Measurements from ENCODE around the gene ACE2.

Gene ACE2

DNA sequence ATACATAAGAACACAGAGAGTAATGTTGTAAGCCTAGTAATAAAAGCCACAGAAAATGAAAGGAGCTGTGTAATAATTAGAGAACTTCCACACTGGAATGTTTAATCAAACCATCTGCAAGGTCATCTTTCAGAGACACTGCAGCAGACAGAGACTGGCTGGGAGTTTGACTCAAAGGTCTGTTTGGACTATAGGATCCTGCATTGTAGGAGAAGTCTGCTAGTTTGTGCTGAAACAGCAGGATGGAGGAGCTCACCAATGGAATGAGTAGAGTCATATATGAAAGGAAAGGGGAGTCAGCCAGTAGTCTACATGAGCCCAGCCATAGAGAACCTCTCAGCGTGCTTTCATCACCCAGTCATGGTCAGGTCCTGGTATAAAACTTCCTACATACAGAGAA, 4.5 kb upstream of the ACE2 start:
- H3K4me3 ChIP-seq (ENCODE audit: low read length), result no peak overlapping the region
- no peaks in the 10 kb centered on the region for H3K27me3 ChIP-seq (ENCODE audit: insufficient read depth, low read length)
- H3K9me3 ChIP-seq (ENCODE audit: low read length), result no peaks in the 10 kb centered on the region

DNA sequence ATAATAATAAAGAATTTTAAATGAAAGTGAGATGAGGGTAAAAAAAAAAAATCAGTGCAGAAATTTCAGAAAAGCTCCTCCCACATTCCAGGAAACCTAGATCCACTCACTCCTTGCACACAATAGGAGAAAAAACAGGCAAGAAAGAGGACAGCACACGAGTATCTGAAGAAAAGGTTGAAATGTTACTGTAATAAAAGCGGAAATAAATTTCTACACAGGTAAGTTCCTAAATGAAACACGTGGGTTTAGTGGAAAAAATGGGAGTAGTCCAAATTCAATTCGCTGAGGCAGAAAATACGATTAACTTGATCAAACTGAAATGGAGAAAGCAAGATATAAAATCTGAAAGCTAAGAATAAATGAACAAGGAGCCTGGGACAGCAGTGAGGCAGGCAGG, 2.0 kb upstream of the ACE2 start:
- Histone ChIP-seq H3K9me3 (ENCODE audit: low read length) (no peaks in the 10 kb centered on the region), H2AFZ (ENCODE audit: low read depth, low read length) (no peak overlapping the region), H3K4me1 (ENCODE audit: insufficient read depth, low read length) (no peaks in the 10 kb centered on the region), H3K4me3 (ENCODE audit: low read length) (no peak overlapping the region), H3K27me3 (ENCODE audit: insufficient read depth, low read length) (no peaks in the 10 kb centered on the region), H3K36me3 (ENCODE audit: insufficient read depth, low read length) (no peaks in the 10 kb centered on the region)

More for the DNA sequence above, 4.5 kb upstream of the ACE2 start:
- H3K4me1 ChIP-seq (ENCODE audit: insufficient read depth, low read length), result no peaks in the 10 kb centered on the region
- H2AFZ ChIP-seq (ENCODE audit: low read depth, low read length), result no peak overlapping the region
- no peaks in the 10 kb centered on the region for H3K36me3 ChIP-seq (ENCODE audit: insufficient read depth, low read length)

DNA sequence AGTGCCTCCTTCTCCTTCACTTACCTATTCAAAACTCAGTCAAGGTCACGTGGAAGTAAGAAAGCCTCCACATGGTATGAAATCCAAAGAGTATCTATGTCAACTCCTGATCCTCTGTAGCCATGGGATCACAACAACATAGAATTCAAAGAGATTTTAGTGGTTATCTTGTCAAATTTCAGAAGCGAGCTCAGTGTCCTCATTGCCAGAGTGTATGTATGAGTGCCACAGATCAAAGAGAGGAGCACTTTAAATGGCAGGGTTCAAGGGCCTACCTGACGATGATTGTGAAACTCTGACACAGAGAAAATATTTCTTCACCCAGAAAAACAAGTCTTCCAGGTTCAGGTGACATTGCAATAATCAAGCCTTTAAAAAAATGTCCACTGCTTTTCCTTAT, 1.2 kb upstream of the ACE2 start:
- Histone ChIP-seq H2AFZ (ENCODE audit: low read depth, low read length) (no peak overlapping the region), H3K36me3 (ENCODE audit: insufficient read depth, low read length) (no peaks in the 10 kb centered on the region), H3K4me3 (ENCODE audit: low read length) (no peak overlapping the region), H3K27me3 (ENCODE audit: insufficient read depth, low read length) (no peaks in the 10 kb centered on the region), H3K4me1 (ENCODE audit: insufficient read depth, low read length) (no peaks in the 10 kb centered on the region), H3K9me3 (ENCODE audit: low read length) (no peaks in the 10 kb centered on the region)

DNA sequence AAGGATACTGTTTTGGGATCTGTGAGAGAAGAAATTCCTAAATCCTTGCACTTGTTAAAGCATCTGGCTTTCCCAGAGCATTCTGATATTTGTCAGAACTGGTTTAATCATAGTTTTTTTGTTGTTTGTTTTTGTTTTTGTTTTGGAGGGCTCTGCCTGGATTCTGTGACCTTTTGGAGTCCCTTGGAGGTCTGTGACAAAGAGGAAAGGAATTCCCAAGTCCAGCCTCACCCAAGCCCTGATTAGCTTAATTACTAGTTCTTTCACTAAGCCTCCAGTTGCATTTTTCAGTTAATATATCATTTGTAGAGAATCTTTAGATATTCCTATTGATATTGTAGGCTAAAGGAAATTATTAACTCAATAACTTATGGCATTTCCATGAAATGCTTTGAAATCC, 711 bp downstream of the ACE2 start:
- H3K4me1 ChIP-seq (ENCODE audit: insufficient read depth, low read length), result no peaks in the 10 kb centered on the region
- no peaks in the 10 kb centered on the region for H3K9me3 ChIP-seq (ENCODE audit: low read length)
- no peaks in the 10 kb centered on the region for H3K36me3 ChIP-seq (ENCODE audit: insufficient read depth, low read length)
- H3K27me3 ChIP-seq (ENCODE audit: insufficient read depth, low read length), result no peaks in the 10 kb centered on the region
- no peak overlapping the region for H2AFZ ChIP-seq (ENCODE audit: low read depth, low read length)
- no peak overlapping the region for H3K4me3 ChIP-seq (ENCODE audit: low read length)

DNA sequence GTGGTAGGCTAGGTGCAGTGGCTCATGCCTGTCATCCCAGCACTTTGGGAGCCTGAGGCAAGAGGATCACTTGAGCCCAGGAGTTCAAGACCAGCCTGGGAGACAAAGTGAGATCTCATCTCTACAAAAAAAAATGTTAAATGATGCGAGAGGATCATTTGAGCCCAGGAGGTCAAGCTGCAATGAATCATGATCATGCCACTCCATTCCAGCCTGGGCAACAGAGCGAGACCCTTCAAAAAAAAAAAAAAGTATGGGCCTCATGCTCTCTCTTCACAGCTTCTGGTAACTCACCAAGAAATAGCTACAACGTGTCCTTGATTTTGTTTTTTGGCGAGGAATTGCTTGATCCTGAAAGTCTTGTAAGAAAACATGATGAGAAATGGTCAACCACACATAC, 1.3 kb downstream of the ACE2 start:
- H3K4me3 ChIP-seq (ENCODE audit: low read length), result no peak overlapping the region
- H3K9me3 ChIP-seq (ENCODE audit: low read length), result no peaks in the 10 kb centered on the region
- H3K27me3 ChIP-seq (ENCODE audit: insufficient read depth, low read length), result no peaks in the 10 kb centered on the region
- H3K4me1 ChIP-seq (ENCODE audit: insufficient read depth, low read length), result no peaks in the 10 kb centered on the region
- H3K36me3 ChIP-seq (ENCODE audit: insufficient read depth, low read length), result no peaks in the 10 kb centered on the region
- H2AFZ ChIP-seq (ENCODE audit: low read depth, low read length), result no peak overlapping the region

DNA sequence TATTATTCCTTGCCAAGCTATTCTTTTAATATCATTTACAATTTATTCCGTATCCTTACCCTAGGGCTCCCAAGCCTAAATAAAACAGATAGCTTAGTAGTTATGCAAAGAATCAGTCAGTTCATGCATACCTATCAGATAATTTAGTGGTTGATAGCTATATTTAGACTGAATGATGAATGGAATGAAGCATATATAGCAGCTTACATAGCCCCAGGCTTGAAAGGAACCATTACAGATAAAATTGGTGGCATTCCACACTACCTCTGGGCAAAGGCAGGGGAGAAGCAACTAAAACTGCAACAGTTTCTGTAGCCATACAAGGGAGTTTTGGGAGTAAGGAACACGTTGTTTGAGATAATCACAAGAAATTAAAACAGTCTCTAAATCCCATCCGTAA, 2.7 kb downstream of the ACE2 start:
- H3K9me3 ChIP-seq (ENCODE audit: low read length), result no peaks in the 10 kb centered on the region
- no peak overlapping the region for H2AFZ ChIP-seq (ENCODE audit: low read depth, low read length)
- no peaks in the 10 kb centered on the region for H3K27me3 ChIP-seq (ENCODE audit: insufficient read depth, low read length)
- H3K4me3 ChIP-seq (ENCODE audit: low read length), result no peak overlapping the region
- no peaks in the 10 kb centered on the region for H3K36me3 ChIP-seq (ENCODE audit: insufficient read depth, low read length)
- no peaks in the 10 kb centered on the region for H3K4me1 ChIP-seq (ENCODE audit: insufficient read depth, low read length)

DNA sequence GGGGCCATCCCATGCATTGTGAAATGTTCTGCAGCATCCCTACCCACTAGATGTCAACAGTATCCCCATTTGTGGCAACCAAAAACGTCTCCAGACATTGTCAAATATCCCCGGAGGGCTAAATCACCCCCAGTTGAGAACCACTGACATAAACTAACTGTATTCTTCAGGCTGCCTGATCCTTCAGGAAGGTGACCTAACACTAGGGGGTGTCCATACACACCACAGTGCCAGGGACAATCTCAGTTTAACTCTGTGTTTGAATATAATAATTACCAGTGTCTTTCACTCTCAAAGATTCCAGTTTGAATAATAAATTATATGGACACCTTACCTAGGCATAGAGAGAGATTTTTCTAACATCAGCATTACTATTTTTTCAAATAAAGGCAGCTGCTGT, 6.4 kb downstream of the ACE2 start:
- no peak overlapping the region for H2AFZ ChIP-seq (ENCODE audit: low read depth, low read length)
- no peaks in the 10 kb centered on the region for H3K4me1 ChIP-seq (ENCODE audit: insufficient read depth, low read length)
- H3K36me3 ChIP-seq (ENCODE audit: insufficient read depth, low read length), result no peaks in the 10 kb centered on the region
- no peaks in the 10 kb centered on the region for H3K27me3 ChIP-seq (ENCODE audit: insufficient read depth, low read length)
- no peak overlapping the region for H3K4me3 ChIP-seq (ENCODE audit: low read length)
- H3K9me3 ChIP-seq (ENCODE audit: low read length), result no peaks in the 10 kb centered on the region

DNA sequence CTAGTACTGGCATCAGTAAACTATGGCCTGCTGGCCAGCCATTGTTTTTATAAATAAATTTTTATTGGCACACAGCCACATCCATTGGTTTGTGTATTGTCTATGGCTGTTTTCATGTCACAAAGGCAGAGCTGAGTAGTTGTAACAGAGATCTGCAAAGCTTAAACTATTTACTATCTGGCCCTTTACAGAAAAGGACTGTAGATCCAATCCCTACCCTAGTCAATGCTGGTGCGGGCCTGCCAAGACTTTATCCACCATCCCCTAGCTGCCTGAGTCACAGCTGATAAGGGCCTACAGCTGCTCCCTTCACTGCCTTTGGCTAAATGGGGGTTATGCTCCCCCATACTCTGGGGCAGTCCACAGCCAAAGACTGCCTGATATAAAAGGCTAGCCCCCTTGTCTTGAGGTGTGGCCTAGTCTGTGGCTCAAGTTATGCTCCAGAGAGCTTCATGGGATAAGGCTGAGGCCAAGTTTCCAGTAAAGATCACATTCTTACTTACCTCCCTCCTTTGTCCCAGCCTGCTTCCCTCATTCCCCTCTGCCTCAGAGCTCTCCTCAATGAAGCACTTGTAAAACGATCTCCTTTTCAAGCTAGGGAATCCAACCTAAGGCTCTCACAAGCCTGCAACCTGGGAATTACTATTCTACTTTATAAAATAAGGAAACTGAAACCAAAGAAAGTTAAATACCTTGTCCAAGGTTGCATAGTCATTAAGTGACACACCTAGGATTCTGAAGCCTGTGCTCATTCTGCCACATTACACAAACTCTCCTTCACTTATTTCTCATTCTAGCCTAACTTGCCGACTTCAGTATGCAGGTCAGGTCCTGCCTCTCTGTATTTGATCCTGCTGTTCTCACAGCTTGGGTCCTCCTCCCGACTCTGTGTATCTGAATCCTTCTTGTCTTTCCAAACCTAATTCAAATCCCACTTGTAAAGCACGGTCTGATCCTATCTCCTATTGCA, 20.7 kb downstream of the ACE2 start:
- H2AFZ ChIP-seq (ENCODE audit: low read depth, low read length), result no peak overlapping the region
- peaks cover 6% of the 10 kb centered on the region for H3K4me1 ChIP-seq (ENCODE audit: insufficient read depth, low read length)
- no peaks in the 10 kb centered on the region for H3K9me3 ChIP-seq (ENCODE audit: low read length)
- no peaks in the 10 kb centered on the region for H3K36me3 ChIP-seq (ENCODE audit: insufficient read depth, low read length)
- H3K4me3 ChIP-seq (ENCODE audit: low read length), result no peak overlapping the region
- peaks cover 4% of the 10 kb centered on the region for H3K27me3 ChIP-seq (ENCODE audit: insufficient read depth, low read length)

DNA sequence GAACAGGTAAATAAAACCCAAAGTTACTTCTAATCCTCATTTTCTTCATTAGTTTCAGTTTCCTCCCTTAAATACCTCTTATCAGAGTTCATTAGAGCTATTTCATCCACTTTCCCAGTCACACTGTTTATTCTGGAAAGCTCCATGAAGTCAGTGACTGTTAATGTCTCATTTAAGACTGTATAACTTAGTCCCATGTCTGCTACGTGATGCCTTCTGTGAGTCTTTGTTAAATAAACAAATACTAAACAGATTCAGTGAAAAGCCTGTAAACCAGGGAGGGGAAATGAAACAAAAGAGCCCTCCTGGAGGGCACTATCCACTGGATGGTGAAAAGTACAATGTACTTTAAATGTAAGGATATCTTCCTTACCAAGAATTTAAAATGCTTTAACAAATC, 24.7 kb downstream of the ACE2 start:
- Histone ChIP-seq H3K4me1 (ENCODE audit: insufficient read depth, low read length) (peaks cover 6% of the 10 kb centered on the region), H3K9me3 (ENCODE audit: low read length) (no peaks in the 10 kb centered on the region), H2AFZ (ENCODE audit: low read depth, low read length) (no peak overlapping the region), H3K27me3 (ENCODE audit: insufficient read depth, low read length) (peaks cover 6% of the 10 kb centered on the region), H3K36me3 (ENCODE audit: insufficient read depth, low read length) (no peaks in the 10 kb centered on the region), H3K4me3 (ENCODE audit: low read length) (no peak overlapping the region)

DNA sequence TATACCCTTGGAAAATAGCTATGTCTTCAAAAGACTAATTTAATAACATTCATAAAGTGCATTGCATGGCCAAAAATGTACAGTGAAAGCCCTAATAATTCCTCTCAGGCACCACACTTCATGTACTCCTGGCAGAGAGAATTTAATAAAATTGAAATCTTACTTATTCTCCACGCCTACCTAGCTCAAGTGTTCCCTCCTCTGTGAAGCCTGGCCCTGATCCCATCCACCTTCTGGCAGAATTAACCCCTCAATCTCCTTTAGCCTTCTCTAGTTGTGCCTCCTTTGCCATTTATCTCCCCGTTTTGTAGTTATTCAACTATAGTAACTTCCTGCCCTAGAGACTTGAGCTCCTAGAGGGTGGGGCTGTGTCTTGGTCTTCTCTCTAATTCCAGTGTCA, 26.7 kb downstream of the ACE2 start:
- no peak overlapping the region for H3K4me3 ChIP-seq (ENCODE audit: low read length)
- H3K9me3 ChIP-seq (ENCODE audit: low read length), result no peaks in the 10 kb centered on the region
- H3K36me3 ChIP-seq (ENCODE audit: insufficient read depth, low read length), result no peaks in the 10 kb centered on the region

DNA sequence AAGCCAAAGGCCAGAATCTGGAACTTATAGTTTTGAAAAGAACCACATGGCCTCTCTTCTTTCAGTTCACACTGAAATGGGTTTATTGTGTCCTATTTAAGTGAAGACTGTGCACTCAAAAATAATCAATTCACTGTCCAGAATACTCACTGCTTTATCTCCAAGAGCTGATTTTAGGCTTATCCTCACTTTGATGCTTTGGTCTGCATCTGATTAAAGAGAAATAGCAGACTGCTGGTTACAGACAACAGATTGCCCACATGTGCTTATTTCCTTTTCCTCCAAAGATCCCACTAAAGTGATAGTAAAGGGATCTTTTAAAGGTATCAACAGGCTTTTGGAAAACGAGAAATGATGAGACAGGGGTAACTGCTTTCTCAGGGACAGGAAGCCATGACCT, 30.6 kb downstream of the ACE2 start:
- H3K36me3 ChIP-seq (ENCODE audit: insufficient read depth, low read length), result no peaks in the 10 kb centered on the region
- peaks cover 5% of the 10 kb centered on the region for H3K4me1 ChIP-seq (ENCODE audit: insufficient read depth, low read length)
- no peak overlapping the region for H3K4me3 ChIP-seq (ENCODE audit: low read length)
- H3K27me3 ChIP-seq (ENCODE audit: insufficient read depth, low read length), result peaks cover 4% of the 10 kb centered on the region
- no peak overlapping the region for H2AFZ ChIP-seq (ENCODE audit: low read depth, low read length)
- no peaks in the 10 kb centered on the region for H3K9me3 ChIP-seq (ENCODE audit: low read length)

More for the DNA sequence above, 26.7 kb downstream of the ACE2 start:
- Histone ChIP-seq H3K27me3 (ENCODE audit: insufficient read depth, low read length) (peaks cover 6% of the 10 kb centered on the region), H3K4me1 (ENCODE audit: insufficient read depth, low read length) (no peaks in the 10 kb centered on the region), H2AFZ (ENCODE audit: low read depth, low read length) (no peak overlapping the region)

DNA sequence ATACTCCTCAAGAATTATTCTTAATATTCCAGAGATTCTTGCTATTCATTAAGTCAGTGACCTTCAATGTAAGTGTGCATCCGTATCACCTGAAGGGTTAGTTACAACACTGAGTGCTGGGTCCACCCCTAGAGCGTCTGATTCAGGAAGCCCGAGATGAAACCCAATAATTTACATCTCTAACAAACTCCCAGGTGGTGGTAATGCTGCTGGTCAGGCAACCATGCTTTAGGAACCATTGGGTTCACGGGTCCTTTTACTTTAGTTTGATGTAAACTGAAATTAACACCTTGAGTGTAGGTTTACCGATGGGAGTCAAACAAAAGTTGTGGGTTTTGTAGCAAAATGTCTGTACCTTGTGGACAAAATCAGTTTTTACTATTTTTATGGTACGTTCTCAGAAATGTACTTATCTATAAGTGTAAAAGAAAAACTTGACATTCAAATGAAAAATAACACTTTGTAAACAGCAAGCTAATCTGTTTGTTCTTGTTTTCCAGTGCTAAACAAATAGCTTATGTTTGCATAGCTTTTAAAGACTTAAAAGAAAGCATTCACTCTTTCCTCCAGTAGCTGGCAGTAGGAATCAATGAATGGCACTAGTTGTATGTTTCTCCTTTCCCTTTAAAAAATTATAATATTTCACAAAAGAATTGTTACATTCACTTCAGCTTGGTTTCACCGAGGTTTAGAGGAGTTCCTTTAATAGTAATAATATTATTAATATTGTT, 32.7 kb downstream of the ACE2 start:
- no peaks in the 10 kb centered on the region for H3K36me3 ChIP-seq (ENCODE audit: insufficient read depth, low read length)
- peaks cover 4% of the 10 kb centered on the region for H3K27me3 ChIP-seq (ENCODE audit: insufficient read depth, low read length)
- H3K4me1 ChIP-seq (ENCODE audit: insufficient read depth, low read length), result peaks cover 10% of the 10 kb centered on the region
- H3K9me3 ChIP-seq (ENCODE audit: low read length), result no peaks in the 10 kb centered on the region
- no peak overlapping the region for H2AFZ ChIP-seq (ENCODE audit: low read depth, low read length)
- H3K4me3 ChIP-seq (ENCODE audit: low read length), result no peak overlapping the region

DNA sequence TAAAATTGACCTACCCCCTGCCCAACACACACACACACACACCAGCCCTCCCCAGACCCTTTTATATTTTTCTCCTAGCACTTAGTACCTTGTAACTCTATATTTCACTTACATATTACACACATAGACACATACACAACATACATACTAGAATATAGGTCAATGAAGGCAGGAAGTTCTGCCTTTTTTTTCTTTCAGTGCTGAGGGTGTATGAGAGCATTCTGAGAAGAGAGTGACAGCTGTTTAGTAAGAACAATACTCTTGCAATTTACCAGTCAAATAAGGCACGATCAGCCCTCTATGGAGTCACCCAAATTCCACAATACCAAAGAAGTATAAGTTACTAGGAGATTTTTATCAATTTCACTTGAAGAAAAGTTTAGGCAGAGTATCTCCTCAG, 33.5 kb downstream of the ACE2 start:
- peaks cover 4% of the 10 kb centered on the region for H3K27me3 ChIP-seq (ENCODE audit: insufficient read depth, low read length)
- no peak overlapping the region for H2AFZ ChIP-seq (ENCODE audit: low read depth, low read length)
- no peaks in the 10 kb centered on the region for H3K9me3 ChIP-seq (ENCODE audit: low read length)
- H3K4me3 ChIP-seq (ENCODE audit: low read length), result no peak overlapping the region
- peaks cover 10% of the 10 kb centered on the region for H3K4me1 ChIP-seq (ENCODE audit: insufficient read depth, low read length)
- H3K36me3 ChIP-seq (ENCODE audit: insufficient read depth, low read length), result no peaks in the 10 kb centered on the region

All from neuron (in vitro differentiated cells).